Activated CD4-positive, alpha-beta memory T cell treated with anti-CD3 and anti-CD28 coated beads, Interleukin-2, amount 10 ng/mL, durations not matched to agents 7 days and 5 days (primary cell): ENCODE measurements around the gene ESRRB. TPM values are rescaled to one million over a fixed set of nuclear protein-coding genes. Genes with fewer than 3 reads are reported as not detected.

ENCODE experiments used
- CTCF ChIA-PET: fragments of 350-600 bp; sonication (Branson Sonifier 250); formaldehyde crosslinking; loops from one replicate; lab custom pipeline; 2021; ENCODE audit warnings: antibody characterized with exemption, inconsistent platforms; lab: Charles Lee
- POLR2A ChIA-PET: fragments of 350-600 bp; sonication (Branson Sonifier 250); formaldehyde crosslinking; loops from one replicate; lab custom pipeline; 2021; ENCODE audit warnings: antibody characterized with exemption; lab: Charles Lee
- DNase-seq: peaks from one replicate; pipeline ENCODE4 v3.0.0-alpha.2; 2020
- H3K27ac Mint-ChIP-seq: one replicate; pipeline ENCODE4 v1.8.0; 2021; ENCODE audit warnings: mild to moderate bottlenecking, mixed read lengths
- H3K27me3 Mint-ChIP-seq: one replicate; pipeline ENCODE4 v1.8.0; 2021; ENCODE audit warnings: mixed read lengths
- H3K36me3 Mint-ChIP-seq: one replicate; pipeline ENCODE4 v1.8.0; 2021; ENCODE audit warnings: low read depth, mixed read lengths
- H3K4me1 Mint-ChIP-seq: one replicate; pipeline ENCODE4 v1.8.0; 2021; ENCODE audit warnings: mixed read lengths
- H3K4me3 Mint-ChIP-seq: one replicate; pipeline ENCODE4 v1.8.0; 2021; ENCODE audit warnings: mild to moderate bottlenecking, mixed read lengths
- H3K9me3 Mint-ChIP-seq: one replicate; pipeline ENCODE4 v1.8.0; 2021; ENCODE audit warnings: mixed read lengths
- total RNA-seq, 2 experiments: library from RNA; stranded (reverse); gene quantifications; one replicate each; pipeline ENCODE4 v1.2.3, GENCODE V29; 2021

ESRRB gene
- total RNA-seq, 2 experiments from 2014 or later, result 0.05 to 0.10 TPM

- no peak overlapping the region for H3K27ac Mint-ChIP-seq
- DNase-seq, result no peak
- POLR2A ChIA-PET, result no interaction called here
- H3K4me3 Mint-ChIP-seq, result no peak overlapping the region
- CTCF ChIA-PET, result no interaction called here
- H3K27me3 Mint-ChIP-seq, result peaks cover 68% of the 10 kb centered on the region
- H3K9me3 Mint-ChIP-seq, result no peaks in the 10 kb centered on the region
- H3K36me3 Mint-ChIP-seq, result no peaks in the 10 kb centered on the region
- H3K4me1 Mint-ChIP-seq, result peaks cover 2% of the 10 kb centered on the region
These were observed 453 bp upstream of the ESRRB start for GRCh38 chr14:76375484-76375883.

- CTCF ChIA-PET, result no interaction called here
- H3K9me3 Mint-ChIP-seq, result no peaks in the 10 kb centered on the region
- H3K4me3 Mint-ChIP-seq, result no peak overlapping the region
- POLR2A ChIA-PET, result no interaction called here
- no peak overlapping the region for H3K27ac Mint-ChIP-seq
- peaks cover 75% of the 10 kb centered on the region for H3K27me3 Mint-ChIP-seq
- H3K4me1 Mint-ChIP-seq, result peaks cover 2% of the 10 kb centered on the region
- DNase-seq, result no peak
- H3K36me3 Mint-ChIP-seq, result no peaks in the 10 kb centered on the region
These were observed 506 bp downstream of the ESRRB start for GRCh38 chr14:76376409-76376877.

GRCh38 chr14:76376878-76377734, 1.2 kb downstream of the ESRRB start:
- Mint-ChIP-seq H3K27me3 (peaks cover 77% of the 10 kb centered on the region), H3K27ac (no peak overlapping the region), H3K9me3 (no peaks in the 10 kb centered on the region), H3K36me3 (no peaks in the 10 kb centered on the region), H3K4me3 (no peak overlapping the region), H3K4me1 (peaks cover 2% of the 10 kb centered on the region)
- ChIA-PET POLR2A (no interaction called here), CTCF (no interaction called here)
- no peak for DNase-seq

GRCh38 chr14:76377735-76378074, 1.8 kb downstream of the ESRRB start:
- Mint-ChIP-seq H3K4me1 (peaks cover 2% of the 10 kb centered on the region), H3K36me3 (no peaks in the 10 kb centered on the region), H3K27me3 (peaks cover 79% of the 10 kb centered on the region), H3K4me3 (no peak overlapping the region), H3K9me3 (no peaks in the 10 kb centered on the region), H3K27ac (no peak overlapping the region)
- ChIA-PET CTCF (interaction anchor here (0.9 kb wide), 1 partner anchor 9 kb away, joined by 4 read pairs; no protein-coding TSS in a partner anchor), POLR2A (no interaction called here)
- DNase-seq, result no peak

GRCh38 chr14:76380991-76381390, 5.1 kb downstream of the ESRRB start:
- Mint-ChIP-seq H3K9me3 (no peaks in the 10 kb centered on the region), H3K27me3 (peaks cover 83% of the 10 kb centered on the region), H3K27ac (no peak overlapping the region), H3K4me1 (peaks cover 6% of the 10 kb centered on the region), H3K4me3 (no peak overlapping the region), H3K36me3 (no peaks in the 10 kb centered on the region)
- ChIA-PET CTCF (no interaction called here), POLR2A (no interaction called here)
- DNase-seq, result no peak

GRCh38 chr14:76381817-76382494, 6.0 kb downstream of the ESRRB start:
- H3K36me3 Mint-ChIP-seq, result no peaks in the 10 kb centered on the region

GRCh38 chr14:76382495-76382832, 6.5 kb downstream of the ESRRB start:
- DNase-seq, result no peak
- no peak overlapping the region for H3K4me3 Mint-ChIP-seq
- H3K9me3 Mint-ChIP-seq, result no peaks in the 10 kb centered on the region
- H3K27me3 Mint-ChIP-seq, result peaks cover 75% of the 10 kb centered on the region
- H3K27ac Mint-ChIP-seq, result no peak overlapping the region
- CTCF ChIA-PET, result no interaction called here
- peaks cover 5% of the 10 kb centered on the region for H3K4me1 Mint-ChIP-seq
- POLR2A ChIA-PET, result no interaction called here
- no peaks in the 10 kb centered on the region for H3K36me3 Mint-ChIP-seq

More at GRCh38 chr14:76381817-76382494, 6.0 kb downstream of the ESRRB start:
- no peak overlapping the region for H3K27ac Mint-ChIP-seq
- peaks cover 6% of the 10 kb centered on the region for H3K4me1 Mint-ChIP-seq
- ChIA-PET POLR2A (no interaction called here), CTCF (no interaction called here)
- no peak overlapping the region for H3K4me3 Mint-ChIP-seq
- no peak for DNase-seq
- peaks cover 76% of the 10 kb centered on the region for H3K27me3 Mint-ChIP-seq
- no peaks in the 10 kb centered on the region for H3K9me3 Mint-ChIP-seq

- Mint-ChIP-seq H3K36me3 (no peaks in the 10 kb centered on the region), H3K4me3 (no peak overlapping the region), H3K9me3 (no peaks in the 10 kb centered on the region), H3K27me3 (peaks cover 58% of the 10 kb centered on the region), H3K27ac (no peak overlapping the region), H3K4me1 (peaks cover 4% of the 10 kb centered on the region)
- CTCF ChIA-PET, result no interaction called here
- POLR2A ChIA-PET, result no interaction called here
- DNase-seq, result no peak
These were observed 9.5 kb downstream of the ESRRB start for GRCh38 chr14:76385435-76385834.

- Mint-ChIP-seq H3K27ac (no peak overlapping the region), H3K36me3 (no peaks in the 10 kb centered on the region), H3K4me3 (no peak overlapping the region), H3K4me1 (peaks cover 4% of the 10 kb centered on the region), H3K9me3 (no peaks in the 10 kb centered on the region), H3K27me3 (peaks cover 42% of the 10 kb centered on the region)
- ChIA-PET CTCF (interaction anchor here (0.8 to 2.3 kb wide), 13 partner anchors 9 to 511 kb away, joined by 3 to 19 read pairs (median 3); no protein-coding TSS in a partner anchor), POLR2A (no interaction called here)
- peak; percentile 73 for DNase-seq
These were observed 11.2 kb downstream of the ESRRB start for GRCh38 chr14:76386944-76387782.

GRCh38 chr14:76389841-76390240, 13.9 kb downstream of the ESRRB start:
- CTCF ChIA-PET, result interaction anchor here (1.3 to 1.4 kb wide), 2 partner anchors 337 to 339 kb away, joined by 3 to 4 read pairs; no protein-coding TSS in a partner anchor
- Mint-ChIP-seq H3K4me1 (peaks cover 4% of the 10 kb centered on the region), H3K36me3 (no peaks in the 10 kb centered on the region)

GRCh38 chr14:76390621-76391020, 14.7 kb downstream of the ESRRB start:
- Mint-ChIP-seq H3K4me1 (peaks cover 3% of the 10 kb centered on the region), H3K9me3 (no peaks in the 10 kb centered on the region), H3K27me3 (peaks cover 14% of the 10 kb centered on the region), H3K4me3 (no peak overlapping the region), H3K27ac (no peak overlapping the region), H3K36me3 (no peaks in the 10 kb centered on the region)
- ChIA-PET POLR2A (no interaction called here), CTCF (no interaction called here)
- no peak for DNase-seq

More at GRCh38 chr14:76389841-76390240, 13.9 kb downstream of the ESRRB start:
- Mint-ChIP-seq H3K4me3 (no peak overlapping the region), H3K27me3 (peaks cover 21% of the 10 kb centered on the region), H3K27ac (no peak overlapping the region), H3K9me3 (no peaks in the 10 kb centered on the region)
- POLR2A ChIA-PET, result no interaction called here
- DNase-seq, result no peak

- Mint-ChIP-seq H3K4me1 (no peaks in the 10 kb centered on the region), H3K27me3 (peaks cover 11% of the 10 kb centered on the region), H3K4me3 (no peak overlapping the region), H3K9me3 (no peaks in the 10 kb centered on the region), H3K27ac (no peak overlapping the region), H3K36me3 (no peaks in the 10 kb centered on the region)
- DNase-seq, result no peak
- CTCF ChIA-PET, result no interaction called here
- POLR2A ChIA-PET, result no interaction called here
These were observed 16.2 kb downstream of the ESRRB start for GRCh38 chr14:76391981-76392690.
